Panc1 (cell line): ENCODE data around the gene LYPD4. TPM values are rescaled to one million over a fixed set of nuclear protein-coding genes. Genes with fewer than 3 reads are reported as not detected.
A peak's percentile ranks its signal among the peaks of the same experiment; 100 is the strongest.

Experiments
- ATAC-seq: fragments of 200-7000 bp; cut with Tn5 transposase; 2 replicates; pipeline ENCODE4 v1.9.1; 2020; ENCODE audit warnings: mild to moderate bottlenecking, moderate library complexity
- Bru-seq: library from RNA; stranded (reverse); fragments of 400-500 nt; gene quantifications from one replicate; lab custom pipeline; 2021; lab: Mats Ljungman, UMichigan
- BruChase-seq, 2 experiments: library from RNA; stranded (reverse); fragments of 400-500 nt; gene quantifications; one replicate each; lab custom pipeline; 2021; lab: Mats Ljungman, UMichigan
- BruUV-seq: library from RNA; stranded (reverse); fragments of 400-500 nt; replicated peaks from 2 replicates; lab custom pipeline; 2021; lab: Mats Ljungman, UMichigan
- CTCF ChIA-PET: fragments of 300-600 bp; sonication (Branson Sonifier 250); formaldehyde crosslinking; loops from one replicate; lab custom pipeline; 2022; ENCODE audit warnings: antibody characterized with exemption; lab: Charles Lee
- POLR2A ChIA-PET: fragments of 300-600 bp; sonication (Branson Sonifier 250); formaldehyde crosslinking; loops from one replicate; lab custom pipeline; 2022; ENCODE audit warnings: antibody characterized with exemption; lab: Charles Lee
- DNase-seq: peaks from one replicate; pipeline ENCODE4 v3.0.0-alpha.2; 2010; ENCODE audit warnings: low read depth, low spot score
- H3K27ac ChIP-seq: 2 replicates; pipeline ENCODE4 v1.5.1; 2011; ENCODE audit warnings: mild to moderate bottlenecking, low read length, inconsistent platforms
- H3K27me3 ChIP-seq: fragments of 200-500 bp; sonication (Bioruptor generic); 2 replicates; pipeline ENCODE4 v1.6.0; 2014; ENCODE audit warnings: low read length, inconsistent platforms; ENCODE audit not compliant: control insufficient read depth, insufficient read depth
- H3K36me3 ChIP-seq: fragments of 200-500 bp; sonication (Bioruptor generic); 2 replicates; pipeline ENCODE4 v1.5.1; 2014; ENCODE audit warnings: inconsistent platforms, mild to moderate bottlenecking, low read length, moderate library complexity; ENCODE audit not compliant: control insufficient read depth, insufficient read depth
- H3K4me1 ChIP-seq: 2 replicates; pipeline ENCODE4 v1.5.1; 2011; ENCODE audit warnings: inconsistent platforms, mild to moderate bottlenecking, low read length, moderate library complexity; ENCODE audit not compliant: control insufficient read depth, insufficient read depth
- H3K4me3 ChIP-seq, 2 experiments: 2 replicates each; pipeline ENCODE4 v1.5.1; 2011 to 2012; ENCODE audit warnings: low read depth in 2 of 2, low read length in 2 of 2, mild to moderate bottlenecking in 2 of 2, inconsistent platforms in 1 of 2, moderate library complexity in 1 of 2
- H3K9me3 ChIP-seq: fragments of 200-500 bp; sonication (Bioruptor generic); 2 replicates; pipeline ENCODE4 v1.5.1; 2014; ENCODE audit warnings: low read depth, mild to moderate bottlenecking, inconsistent platforms, low read length, moderate library complexity; ENCODE audit not compliant: control insufficient read depth, insufficient read depth
- CTCF ChIP-seq: fragments of 450-650 bp; IDR thresholded peaks from 2 replicates; pipeline ENCODE4 v1.5.1; 2017; ENCODE audit warnings: mild to moderate bottlenecking
- POLR2AphosphoS5 ChIP-seq: IDR thresholded peaks from 2 replicates; pipeline ENCODE4 v1.6.1; 2012; ENCODE audit warnings: mild to moderate bottlenecking, low read depth, low read length, moderate library complexity
- REST ChIP-seq, 2 experiments: IDR thresholded peaks; 2 replicates each; pipeline ENCODE4 v1.6.1; 2011 to 2012; ENCODE audit warnings: low read depth in 2 of 2, control low read depth in 1 of 2, low read length in 1 of 2, mild to moderate bottlenecking in 1 of 2, moderate library complexity in 1 of 2; ENCODE audit not compliant: insufficient read depth in 1 of 2
- SIN3A ChIP-seq: IDR thresholded peaks from 2 replicates; pipeline ENCODE4 v1.6.1; 2012; ENCODE audit warnings: low read depth, mild to moderate bottlenecking, low read length, moderate library complexity, borderline replicate concordance; ENCODE audit not compliant: insufficient read depth
- TCF7L2 ChIP-seq: IDR thresholded peaks from 2 replicates; pipeline ENCODE4 v1.6.1; 2011; ENCODE audit warnings: mild to moderate bottlenecking, low read depth, low read length, inconsistent platforms
- in situ Hi-C: cut with HindIII; loops from 2 replicates; pipeline ENCODE4 v1.10.0; 2016; ENCODE audit warnings: low sequenced_read_pairs, low pct_unique_long_range_greater_than_20kb
- intact Hi-C: fragments of 100-400 bp; cut with micrococcal nuclease; formaldehyde crosslinking; loops from one replicate; pipeline ENCODE4 v1.10.0; 2022; ENCODE audit not compliant: unreplicated experiment
- long read RNA-seq: library from polyadenylated mRNA; unstranded; transcript quantifications from one replicate; pipeline ENCODE4 v2.0.0, GENCODE V29; 2021; ENCODE audit not compliant: unreplicated experiment
- polyA plus RNA-seq: library from polyadenylated mRNA; unstranded; fragments of >200 nt; gene quantifications from one replicate; pipeline ENCODE4 v1.2.1, GENCODE V29; 2012; ENCODE audit warnings: missing spikeins; ENCODE audit not compliant: insufficient read length
- total RNA-seq: library from RNA; stranded (reverse); gene quantifications from one replicate; pipeline ENCODE4 v1.2.1, GENCODE V29; 2021; ENCODE audit not compliant: unreplicated experiment

The LYPD4 gene
- total RNA-seq (not detected), Bru-seq, nascent RNA (not detected), BruChase-seq, experiment 1, labeled RNA remaining after a 2-hour chase (not detected), BruChase-seq, experiment 2, labeled RNA remaining after a 6-hour chase (not detected)
- polyA plus RNA-seq, result not detected
- long read RNA-seq, result 0 reads

GRCh38 chr19:41844601-41845000, at the start of gene LYPD4:
Gene LYPD4 (minus strand): TSS chr19:41844683. CDS start chr19:41839285, 5,398 bp downstream.
- no TSS peak for BruUV-seq
- in situ Hi-C loops, result no loop called here
- CTCF ChIA-PET, result no interaction called here
- Histone ChIP-seq H3K4me1 (no peaks in the 10 kb centered on the region), H3K27me3 (no peaks in the 10 kb centered on the region), H3K9me3 (no peaks in the 10 kb centered on the region), H3K36me3 (no peaks in the 10 kb centered on the region), H3K4me3 (no peak within 1 kb of the TSS), H3K27ac (no peak within 1 kb of the TSS)
- intact Hi-C loops, result no loop called here
- DNase-seq (no peak), ATAC-seq (no peak)
- TF ChIP-seq CTCF, result no peak
- TF ChIP-seq TCF7L2, result no peak
- TF ChIP-seq REST (IDR thresholded peaks at IDR 0.05; ENCODE audit: insufficient read depth in 1 of 2, low read depth in 2 of 2, low read length in 1 of 2), result no peak
- TF ChIP-seq POLR2AphosphoS5, result no peak
- no peak for TF ChIP-seq SIN3A
- POLR2A ChIA-PET, result no interaction called here

GRCh38 chr19:41893899-41894298, 49.4 kb upstream of the LYPD4 start:
- ChIA-PET CTCF (no interaction called here), POLR2A (no interaction called here)
- Histone ChIP-seq H3K36me3 (no peaks in the 10 kb centered on the region), H3K27ac (no peak overlapping the region), H3K4me3 (no peak overlapping the region), H3K9me3 (no peaks in the 10 kb centered on the region), H3K27me3 (no peaks in the 10 kb centered on the region), H3K4me1 (no peaks in the 10 kb centered on the region; the same call in 1 of the 2 replicates)
- in situ Hi-C loops (no loop called here), intact Hi-C loops (no loop called here)
- DNase-seq (no peak), ATAC-seq (0 out of 2 replicates have a peak, but pooled peaks have one; percentile 12)
- peak; percentile 25 for TF ChIP-seq CTCF
- no peak for TF ChIP-seq POLR2AphosphoS5
- TF ChIP-seq TCF7L2, result no peak
- TF ChIP-seq REST (IDR thresholded peaks at IDR 0.05; ENCODE audit: insufficient read depth in 1 of 2, low read depth in 2 of 2, low read length in 1 of 2), result no peak
- no TSS peak for BruUV-seq
